PC-3 (cell line): ENCODE data around the gene FOLR2. TPM values are rescaled to one million over a fixed set of nuclear protein-coding genes. Genes with fewer than 3 reads are reported as not detected.

Experiments
- ATAC-seq: fragments of 200-7000 bp; cut with Tn5 transposase; 2 replicates; pipeline ENCODE4 v1.9.1; 2020; ENCODE audit warnings: mild to moderate bottlenecking, moderate library complexity
- BruUV-seq: library from RNA; stranded (reverse); fragments of 400-500 nt; replicated peaks from 2 replicates; lab custom pipeline; 2021; lab: Mats Ljungman, UMichigan
- CTCF ChIA-PET: fragments of 300-600 bp; sonication (Branson Sonifier 250); formaldehyde crosslinking; loops from one replicate; lab custom pipeline; 2022; ENCODE audit warnings: antibody characterized with exemption; lab: Charles Lee
- POLR2A ChIA-PET: fragments of 300-600 bp; sonication (Branson Sonifier 250); formaldehyde crosslinking; loops from one replicate; lab custom pipeline; 2022; ENCODE audit warnings: antibody characterized with exemption; ENCODE audit not compliant: unreplicated experiment; lab: Charles Lee
- DNase-seq: peaks from one replicate; pipeline ENCODE4 v3.0.0-alpha.2; 2015
- H2AFZ ChIP-seq: fragments of 300-600 bp; sonication (generic); 2 replicates; pipeline ENCODE4 v1.6.0; 2016; ENCODE audit warnings: antibody characterized with exemption, low read length
- H3F3A ChIP-seq: fragments of 300-600 bp; sonication (generic); one replicate; pipeline ENCODE4 v1.6.0; 2017; ENCODE audit warnings: antibody characterized with exemption, low read length, control low read depth, mild to moderate bottlenecking; ENCODE audit not compliant: unreplicated experiment
- H3K27ac ChIP-seq: fragments of 300-600 bp; sonication (generic); 2 replicates; pipeline ENCODE4 v1.5.1; 2016; ENCODE audit warnings: mild to moderate bottlenecking, low read length
- H3K27me3 ChIP-seq: fragments of 300-600 bp; sonication (generic); 2 replicates; pipeline ENCODE4 v1.6.1; 2016; ENCODE audit warnings: low read length, mixed read lengths
- H3K36me3 ChIP-seq: fragments of 300-600 bp; sonication (generic); 2 replicates; pipeline ENCODE4 v1.6.1; 2016; ENCODE audit warnings: low read depth, mixed run types, low read length, mixed read lengths
- H3K4me1 ChIP-seq: fragments of 300-600 bp; sonication (generic); 2 replicates; pipeline ENCODE4 v1.5.1; 2016; ENCODE audit warnings: low read length; ENCODE audit not compliant: insufficient read depth
- H3K4me2 ChIP-seq: fragments of 300-600 bp; sonication (generic); 2 replicates; pipeline ENCODE4 v1.6.0; 2016; ENCODE audit warnings: low read length
- H3K4me3 ChIP-seq: fragments of 300-600 bp; sonication (generic); 2 replicates; pipeline ENCODE4 v1.5.1; 2016; ENCODE audit warnings: mild to moderate bottlenecking, low read length, mixed read lengths
- H3K79me2 ChIP-seq: fragments of 300-600 bp; sonication (generic); 2 replicates; pipeline ENCODE4 v1.6.1; 2017; ENCODE audit warnings: low read length, mixed read lengths
- H3K9ac ChIP-seq: fragments of 300-600 bp; sonication (generic); 2 replicates; pipeline ENCODE4 v1.6.0; 2016; ENCODE audit warnings: mild to moderate bottlenecking, low read length
- H3K9me2 ChIP-seq: fragments of 300-600 bp; sonication (generic); replicated peaks from 2 replicates; pipeline ENCODE4 v1.6.1; 2016; ENCODE audit warnings: mixed run types, low read length, mixed read lengths
- H3K9me3 ChIP-seq: fragments of 300-600 bp; sonication (generic); 2 replicates; pipeline ENCODE4 v1.6.1; 2016; ENCODE audit warnings: low read length, mixed read lengths
- H4K20me1 ChIP-seq: fragments of 300-600 bp; sonication (generic); 2 replicates; pipeline ENCODE4 v1.6.1; 2016; ENCODE audit warnings: low read length, mixed read lengths
- EZH2 ChIP-seq: fragments of 300-600 bp; sonication (generic); IDR thresholded peaks from one replicate; pipeline ENCODE4 v1.6.1; 2017; ENCODE audit warnings: antibody characterized with exemption, mild to moderate bottlenecking, low read length; ENCODE audit not compliant: unreplicated experiment
- EZH2phosphoT487 ChIP-seq: fragments of 300-600 bp; sonication (generic); IDR thresholded peaks from 2 replicates; pipeline ENCODE4 v1.6.1; 2018; ENCODE audit warnings: mild to moderate bottlenecking, antibody characterized with exemption, low read length, borderline replicate concordance
- intact Hi-C: fragments of 100-400 bp; cut with micrococcal nuclease; formaldehyde crosslinking; loops from 2 replicates; pipeline ENCODE4 v1.9.0; 2023
- total RNA-seq: library from RNA; depleted of rRNA; stranded (reverse); fragments of >200 nt; gene quantifications from 2 replicates; pipeline ENCODE4 v1.2.3, GENCODE V29; 2014
- TF ChIP-seq, protein P1 (sequence below): fragments of 300-600 bp; sonication (generic); conservative IDR thresholded peaks from 2 replicates; pipeline ENCODE4 v1.5.1; 2017; ENCODE audit warnings: antibody characterized with exemption, low read depth, mild to moderate bottlenecking, low read length

The FOLR2 gene
- total RNA-seq, 1 experiment from 2014 or later = not detected

DNA sequence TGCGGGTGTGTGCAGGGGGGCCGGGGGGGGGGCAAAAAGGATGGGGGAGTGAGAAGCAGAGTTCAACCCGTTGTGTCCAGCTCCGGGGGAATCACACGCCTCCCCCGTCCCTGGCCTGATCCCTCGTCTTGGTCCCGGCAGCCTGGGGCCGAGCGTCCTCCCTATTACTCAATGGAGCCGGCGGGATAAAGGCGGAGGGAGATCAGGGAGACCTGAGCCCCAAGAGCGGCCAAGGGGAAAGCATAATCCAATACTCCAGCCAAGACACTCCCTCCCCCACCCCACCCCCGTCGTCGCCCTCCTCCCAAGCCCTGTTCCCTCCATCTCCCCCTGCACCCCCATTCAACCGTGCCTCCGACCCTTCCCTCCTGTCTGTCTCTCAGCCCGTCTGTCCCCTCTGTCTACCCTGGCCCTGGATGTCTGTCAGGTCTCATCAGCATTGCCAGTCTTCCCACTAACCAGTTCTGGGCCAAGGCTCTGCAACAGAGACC is 24.7 kb downstream of the FOLR2 start:
- Histone ChIP-seq H3K4me2 (no peak overlapping the region), H3K27me3 (peaks cover 18% of the 10 kb centered on the region), H3K9ac (no peak overlapping the region), H3K36me3 (peaks cover 5% of the 10 kb centered on the region), H3K9me3 (no peaks in the 10 kb centered on the region), H4K20me1 (no peaks in the 10 kb centered on the region), H3K79me2 (no peaks in the 10 kb centered on the region), H3K4me3 (no peak overlapping the region), H3K27ac (no peak overlapping the region), H2AFZ (no peak overlapping the region), H3K4me1 (peaks cover 9% of the 10 kb centered on the region), H3K9me2 (no peaks in the 10 kb centered on the region), H3F3A (peaks cover 3% of the 10 kb centered on the region)
- DNase-seq (no peak), ATAC-seq (no peak)
- no TSS peak for BruUV-seq
- POLR2A ChIA-PET = no interaction called here
- CTCF ChIA-PET = no interaction called here
- TF ChIP-seq, protein P1, sequence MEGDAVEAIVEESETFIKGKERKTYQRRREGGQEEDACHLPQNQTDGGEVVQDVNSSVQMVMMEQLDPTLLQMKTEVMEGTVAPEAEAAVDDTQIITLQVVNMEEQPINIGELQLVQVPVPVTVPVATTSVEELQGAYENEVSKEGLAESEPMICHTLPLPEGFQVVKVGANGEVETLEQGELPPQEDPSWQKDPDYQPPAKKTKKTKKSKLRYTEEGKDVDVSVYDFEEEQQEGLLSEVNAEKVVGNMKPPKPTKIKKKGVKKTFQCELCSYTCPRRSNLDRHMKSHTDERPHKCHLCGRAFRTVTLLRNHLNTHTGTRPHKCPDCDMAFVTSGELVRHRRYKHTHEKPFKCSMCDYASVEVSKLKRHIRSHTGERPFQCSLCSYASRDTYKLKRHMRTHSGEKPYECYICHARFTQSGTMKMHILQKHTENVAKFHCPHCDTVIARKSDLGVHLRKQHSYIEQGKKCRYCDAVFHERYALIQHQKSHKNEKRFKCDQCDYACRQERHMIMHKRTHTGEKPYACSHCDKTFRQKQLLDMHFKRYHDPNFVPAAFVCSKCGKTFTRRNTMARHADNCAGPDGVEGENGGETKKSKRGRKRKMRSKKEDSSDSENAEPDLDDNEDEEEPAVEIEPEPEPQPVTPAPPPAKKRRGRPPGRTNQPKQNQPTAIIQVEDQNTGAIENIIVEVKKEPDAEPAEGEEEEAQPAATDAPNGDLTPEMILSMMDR = no peak
- TF ChIP-seq EZH2phosphoT487 (no peak), EZH2 (no peak)
- intact Hi-C loops = no loop called here

DNA sequence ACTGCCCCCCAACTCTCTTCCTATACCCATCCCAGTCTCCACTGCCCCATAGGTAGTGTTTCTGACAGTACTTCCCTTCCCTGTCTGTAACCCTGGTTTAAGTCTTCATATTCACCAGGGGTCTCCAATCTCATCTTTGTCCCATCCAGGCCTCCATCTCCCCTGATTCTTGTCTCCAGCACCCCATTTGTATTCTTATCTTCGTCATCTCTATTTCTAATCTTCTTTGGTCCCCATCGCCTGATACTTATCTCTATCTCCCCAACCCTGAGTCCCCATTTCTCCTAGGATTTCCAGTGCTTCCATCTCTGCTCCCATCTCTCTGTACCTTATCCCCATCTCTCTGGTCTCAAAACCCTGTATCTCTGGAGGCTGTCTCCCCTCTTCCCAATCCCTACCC is 25.5 kb downstream of the FOLR2 start:
- H3K4me3 ChIP-seq = no peak overlapping the region
- no peaks in the 10 kb centered on the region for H3F3A ChIP-seq
- H3K4me2 ChIP-seq = no peak overlapping the region
- H3K4me1 ChIP-seq = peaks cover 9% of the 10 kb centered on the region
- H2AFZ ChIP-seq = no peak overlapping the region
- no peak overlapping the region for H3K9ac ChIP-seq
- H3K9me2 ChIP-seq = no peaks in the 10 kb centered on the region
- ATAC-seq (no peak), DNase-seq (no peak)
- intact Hi-C loops = no loop called here
- no peak overlapping the region for H3K27ac ChIP-seq
- H4K20me1 ChIP-seq = no peaks in the 10 kb centered on the region
- no peaks in the 10 kb centered on the region for H3K79me2 ChIP-seq
- ChIA-PET POLR2A (no interaction called here), CTCF (no interaction called here)
- peaks cover 22% of the 10 kb centered on the region for H3K27me3 ChIP-seq
- no peaks in the 10 kb centered on the region for H3K9me3 ChIP-seq
- no TSS peak for BruUV-seq
- H3K36me3 ChIP-seq = peaks cover 5% of the 10 kb centered on the region
- no peak for TF ChIP-seq EZH2
- TF ChIP-seq, protein P1 = no peak
- TF ChIP-seq EZH2phosphoT487 = no peak

DNA sequence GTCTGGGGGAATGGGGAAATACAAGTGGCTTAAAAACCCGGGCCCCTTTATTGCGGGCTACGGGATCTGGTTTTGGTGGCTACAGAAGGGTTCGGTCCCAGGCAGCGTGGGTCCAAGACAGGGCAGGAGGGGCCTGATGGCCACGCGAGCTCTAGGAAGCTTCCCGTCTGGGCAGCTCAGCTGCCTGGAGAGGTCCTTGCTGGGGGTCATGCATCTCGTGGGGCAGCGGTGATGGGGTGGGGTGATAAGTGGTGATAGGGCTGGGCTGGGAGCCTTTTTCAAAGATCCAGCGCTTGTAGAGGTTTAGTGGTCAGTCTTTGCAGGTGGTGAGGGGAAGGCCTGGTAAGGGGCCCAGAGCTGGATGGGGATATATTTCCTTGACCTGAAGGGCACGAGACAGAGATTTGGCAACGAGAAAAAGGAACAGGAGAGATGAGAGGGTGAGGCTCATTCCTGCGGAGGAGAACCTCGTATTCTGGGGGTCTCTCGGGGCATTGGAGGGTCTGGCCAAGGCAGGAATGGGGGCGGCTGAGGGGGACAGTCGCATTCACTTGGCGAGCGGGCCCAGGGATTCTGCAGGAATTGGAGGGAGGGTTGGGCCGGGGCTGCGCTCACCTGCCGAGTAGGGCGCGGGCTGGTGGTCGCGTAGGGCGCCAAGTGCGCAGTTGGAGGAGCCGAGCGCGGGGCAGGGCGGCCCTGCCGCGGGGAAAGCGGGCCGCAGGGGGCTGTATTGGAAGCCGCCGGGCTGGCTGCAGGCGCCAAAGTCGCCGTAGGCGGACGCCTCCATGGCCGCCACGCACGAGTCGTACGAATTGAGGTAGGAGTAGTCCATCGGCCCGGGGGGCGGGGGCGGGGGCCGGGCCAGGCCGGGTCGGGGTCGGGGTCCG is 26.8 kb downstream of the FOLR2 start:
- no peak overlapping the region for H3K9ac ChIP-seq
- intact Hi-C loops = no loop called here
- ChIA-PET POLR2A (no interaction called here), CTCF (no interaction called here)
- no peaks in the 10 kb centered on the region for H4K20me1 ChIP-seq
- no TSS peak for BruUV-seq
- H3K36me3 ChIP-seq = peaks cover under 1% of the 10 kb centered on the region; the same call in 1 of the 2 replicates
- no peaks in the 10 kb centered on the region for H3K9me3 ChIP-seq
- no peaks in the 10 kb centered on the region for H3F3A ChIP-seq
- H2AFZ ChIP-seq = no peak overlapping the region
- H3K4me3 ChIP-seq = no peak overlapping the region
- ATAC-seq (no peak), DNase-seq (no peak)
- no peaks in the 10 kb centered on the region for H3K79me2 ChIP-seq
- H3K27me3 ChIP-seq = peaks cover 23% of the 10 kb centered on the region
- peaks cover 9% of the 10 kb centered on the region for H3K4me1 ChIP-seq
- H3K27ac ChIP-seq = no peak overlapping the region
- H3K4me2 ChIP-seq = no peak overlapping the region
- H3K9me2 ChIP-seq = no peaks in the 10 kb centered on the region
- TF ChIP-seq EZH2 = no peak
- no peak for TF ChIP-seq EZH2phosphoT487
- TF ChIP-seq, protein P1 = no peak
